H1 (cell line): ENCODE measurements around the gene TCEA2.

Source experiments
- CBX8 ChIP-seq: fragments of 300-800, 300-1000 bp; sonication (generic); IDR thresholded peaks from 2 replicates; pipeline ENCODE4 v1.7.1; 2016; ENCODE audit warnings: low read depth, low read length, borderline replicate concordance
- EP300 ChIP-seq, 2 experiments: IDR thresholded peaks; 1 replicate in 1 of 2; 2 replicates in 1 of 2; pipeline ENCODE4 v1.6.1; 2011 to 2012; ENCODE audit warnings: low read depth in 2 of 2, low read length in 2 of 2, mild to moderate bottlenecking in 2 of 2, borderline replicate concordance in 1 of 2, inconsistent platforms in 1 of 2, moderate library complexity in 1 of 2
- EZH2 ChIP-seq: fragments of 200-600 bp; sonication (generic); IDR thresholded peaks from 2 replicates; pipeline ENCODE4 v1.7.1; 2012; ENCODE audit warnings: low read depth, mild to moderate bottlenecking, moderate library complexity, low read length, inconsistent platforms; ENCODE audit not compliant: severe bottlenecking
- JUND ChIP-seq: IDR thresholded peaks from 2 replicates; pipeline ENCODE4 v1.6.1; 2011; ENCODE audit warnings: mild to moderate bottlenecking, improper control_type of control experiment, low read length
- TAF1 ChIP-seq: IDR thresholded peaks from 2 replicates; pipeline ENCODE4 v1.6.1; 2011; ENCODE audit warnings: mild to moderate bottlenecking, low read depth, low read length
- ZNF274 ChIP-seq: IDR thresholded peaks from 2 replicates; pipeline ENCODE4 v1.7.0; 2012; ENCODE audit warnings: low read length, borderline replicate concordance; ENCODE audit errors: extremely low read depth
- TF ChIP-seq, protein P1 (sequence below), 3 experiments: IDR thresholded peaks; 1 replicate in 2 of 3; 2 replicates in 1 of 3; pipeline versions ENCODE4 v1.5.1 to v1.6.1; 2011; ENCODE audit warnings: low read length in 3 of 3, mild to moderate bottlenecking in 3 of 3, inconsistent platforms in 2 of 3, low read depth in 1 of 3, moderate library complexity in 1 of 3; ENCODE audit not compliant: insufficient read depth in 1 of 3; ENCODE audit errors: control extremely low read depth in 1 of 3
- TF ChIP-seq, protein P2 (sequence below): IDR thresholded peaks from 2 replicates; pipeline ENCODE4 v1.6.1; 2012; ENCODE audit warnings: low read length, inconsistent platforms

DNA sequence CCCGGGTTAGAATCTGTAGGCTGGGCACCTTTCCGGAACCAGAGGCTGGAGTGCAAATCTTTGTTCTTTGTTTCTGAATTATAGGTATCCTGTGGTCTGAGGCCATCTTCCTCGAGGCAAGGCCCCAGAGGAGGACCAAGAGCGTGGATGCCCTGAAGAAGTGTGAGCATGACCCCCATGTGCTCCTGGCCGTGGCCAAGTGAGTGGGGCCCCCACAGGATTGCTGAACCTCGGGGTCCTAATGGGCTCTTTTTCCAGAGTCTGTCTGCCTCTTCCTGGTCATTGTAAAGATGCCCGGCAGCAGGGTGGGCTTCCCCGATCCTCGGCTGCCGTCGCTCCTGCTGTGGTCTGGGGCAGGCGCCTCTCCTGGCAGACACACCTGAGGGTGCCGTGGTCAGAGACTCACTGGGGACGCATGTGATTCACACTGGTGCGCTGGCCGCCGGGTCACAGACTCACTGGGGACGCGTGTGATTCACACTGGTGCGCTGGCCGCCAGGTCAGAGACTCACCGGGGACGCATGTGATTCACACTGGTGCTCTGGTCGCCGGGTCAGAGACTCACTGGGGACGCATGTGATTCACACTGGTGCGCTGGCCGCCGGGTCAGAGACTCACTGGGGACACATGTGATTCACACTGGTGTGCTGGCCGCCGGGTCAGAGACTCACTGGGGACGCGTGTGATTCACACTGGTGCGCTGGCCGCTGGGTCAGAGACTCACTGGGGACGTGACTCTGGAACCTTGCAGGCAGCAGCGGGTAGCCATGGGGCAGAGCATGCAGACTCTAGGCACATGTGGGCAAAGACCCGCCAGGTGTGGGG lies 33.5 kb upstream of the TCEA2 start:
- TF ChIP-seq, protein P1, sequence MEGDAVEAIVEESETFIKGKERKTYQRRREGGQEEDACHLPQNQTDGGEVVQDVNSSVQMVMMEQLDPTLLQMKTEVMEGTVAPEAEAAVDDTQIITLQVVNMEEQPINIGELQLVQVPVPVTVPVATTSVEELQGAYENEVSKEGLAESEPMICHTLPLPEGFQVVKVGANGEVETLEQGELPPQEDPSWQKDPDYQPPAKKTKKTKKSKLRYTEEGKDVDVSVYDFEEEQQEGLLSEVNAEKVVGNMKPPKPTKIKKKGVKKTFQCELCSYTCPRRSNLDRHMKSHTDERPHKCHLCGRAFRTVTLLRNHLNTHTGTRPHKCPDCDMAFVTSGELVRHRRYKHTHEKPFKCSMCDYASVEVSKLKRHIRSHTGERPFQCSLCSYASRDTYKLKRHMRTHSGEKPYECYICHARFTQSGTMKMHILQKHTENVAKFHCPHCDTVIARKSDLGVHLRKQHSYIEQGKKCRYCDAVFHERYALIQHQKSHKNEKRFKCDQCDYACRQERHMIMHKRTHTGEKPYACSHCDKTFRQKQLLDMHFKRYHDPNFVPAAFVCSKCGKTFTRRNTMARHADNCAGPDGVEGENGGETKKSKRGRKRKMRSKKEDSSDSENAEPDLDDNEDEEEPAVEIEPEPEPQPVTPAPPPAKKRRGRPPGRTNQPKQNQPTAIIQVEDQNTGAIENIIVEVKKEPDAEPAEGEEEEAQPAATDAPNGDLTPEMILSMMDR (IDR thresholded peaks at IDR 0.05; ENCODE audit: control extremely low read depth in 1 of 3, insufficient read depth in 1 of 3, low read depth in 1 of 3, low read length in 3 of 3): no peak
- no peak for TF ChIP-seq EZH2
- no peak for TF ChIP-seq ZNF274
- TF ChIP-seq, protein P2, sequence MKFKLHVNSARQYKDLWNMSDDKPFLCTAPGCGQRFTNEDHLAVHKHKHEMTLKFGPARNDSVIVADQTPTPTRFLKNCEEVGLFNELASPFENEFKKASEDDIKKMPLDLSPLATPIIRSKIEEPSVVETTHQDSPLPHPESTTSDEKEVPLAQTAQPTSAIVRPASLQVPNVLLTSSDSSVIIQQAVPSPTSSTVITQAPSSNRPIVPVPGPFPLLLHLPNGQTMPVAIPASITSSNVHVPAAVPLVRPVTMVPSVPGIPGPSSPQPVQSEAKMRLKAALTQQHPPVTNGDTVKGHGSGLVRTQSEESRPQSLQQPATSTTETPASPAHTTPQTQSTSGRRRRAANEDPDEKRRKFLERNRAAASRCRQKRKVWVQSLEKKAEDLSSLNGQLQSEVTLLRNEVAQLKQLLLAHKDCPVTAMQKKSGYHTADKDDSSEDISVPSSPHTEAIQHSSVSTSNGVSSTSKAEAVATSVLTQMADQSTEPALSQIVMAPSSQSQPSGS: no peak
- no peak for TF ChIP-seq EP300 (IDR thresholded peaks at IDR 0.05; ENCODE audit: borderline replicate concordance in 1 of 2, low read depth in 2 of 2, low read length in 2 of 2)
- no peak for TF ChIP-seq CBX8
- no peak for TF ChIP-seq TAF1
- no peak for TF ChIP-seq JUND
